HG02759 (cell line): Measurements from ENCODE around the gene CFAP141.

Source experiments
- ATAC-seq: cut with Tn5 transposase; IDR thresholded peaks from one replicate; pipeline ENCODE4 v1.9.1; 2021; ENCODE audit warnings: mild to moderate bottlenecking, moderate library complexity; ENCODE audit not compliant: unreplicated experiment

CFAP141 gene

GRCh38 chr1:154171880-154172279, 34.3 kb downstream of the CFAP141 start:
- no peak for ATAC-seq

GRCh38 chr1:154171223-154171583, 34.9 kb downstream of the CFAP141 start:
- no peak for ATAC-seq

- no peak for ATAC-seq
Measured at GRCh38 chr1:154170547-154171222, 35.4 kb downstream of the CFAP141 start.

- ATAC-seq = no peak
Measured at GRCh38 chr1:154167461-154167860, 38.7 kb downstream of the CFAP141 start.

GRCh38 chr1:154166207-154166606, 39.9 kb downstream of the CFAP141 start:
- no peak for ATAC-seq

GRCh38 chr1:154159554-154159953, 46.6 kb downstream of the CFAP141 start:
- no peak for ATAC-seq

- no peak for ATAC-seq
Measured at GRCh38 chr1:154158307-154159125, 47.6 kb downstream of the CFAP141 start.

- peak; percentile 82 for ATAC-seq
Measured at GRCh38 chr1:154157520-154158306, 48.4 kb downstream of the CFAP141 start.

GRCh38 chr1:154155251-154155650, 50.9 kb downstream of the CFAP141 start:
- no peak for ATAC-seq

- ATAC-seq = no peak
Measured at GRCh38 chr1:154154534-154155191, 51.5 kb downstream of the CFAP141 start, which contains the start of gene NUP210L. NUP210L (minus strand) TSS chr1:154155073.

- ATAC-seq = no peak
Measured at GRCh38 chr1:154154053-154154452, 52.1 kb downstream of the CFAP141 start.

GRCh38 chr1:154151311-154151710, 54.8 kb downstream of the CFAP141 start:
- no peak for ATAC-seq
